IMR-90 (cell line): Measurements from ENCODE around the gene EVA1C. TPM values are rescaled to one million over a fixed set of nuclear protein-coding genes. Genes with fewer than 3 reads are reported as not detected.

Experiments used
- ATAC-seq: fragments of 200-7000 bp; cut with Tn5 transposase; 2 replicates; pipeline ENCODE4 v1.9.1; 2020; ENCODE audit warnings: low read depth, mild to moderate bottlenecking, moderate library complexity
- BruUV-seq: library from RNA; stranded (reverse); fragments of 400-500 nt; replicated peaks from 2 replicates; lab custom pipeline; 2021; lab: Mats Ljungman, UMichigan
- CTCF ChIA-PET: fragments of 300-600 bp; formaldehyde crosslinking; extraction: SDS; loops from one replicate; lab custom pipeline; 2021; ENCODE audit warnings: antibody characterized with exemption; lab: Yijun Ruan, JAX
- POLR2A ChIA-PET: fragments of 300-600 bp; sonication (Branson Sonifier 250); formaldehyde crosslinking; loops from one replicate; lab custom pipeline; 2022; ENCODE audit warnings: antibody characterized with exemption; ENCODE audit not compliant: unreplicated experiment; lab: Charles Lee
- DNase-seq: peaks from one replicate; pipeline ENCODE4 v3.0.0; 2013
- H2AFZ ChIP-seq: replicated peaks from 2 replicates; pipeline ENCODE3; 2013; ENCODE audit warnings: low read length, mild to moderate bottlenecking; ENCODE audit not compliant: poor library complexity
- H2AK5ac ChIP-seq: 2 replicates; pipeline ENCODE4 v1.6.1; 2013; ENCODE audit warnings: low read depth, low read length, inconsistent platforms
- H2AK9ac ChIP-seq: replicated peaks from 2 replicates; pipeline ENCODE3; 2013; ENCODE audit warnings: mild to moderate bottlenecking, low read depth, low read length, moderate library complexity; ENCODE audit not compliant: poor library complexity
- H2BK120ac ChIP-seq: 2 replicates; pipeline ENCODE4 v1.6.1; 2013; ENCODE audit warnings: low read depth, low read length, inconsistent platforms
- H2BK15ac ChIP-seq: 3 replicates; pipeline ENCODE4 v1.6.1; 2013; ENCODE audit warnings: low read depth, low read length, inconsistent platforms
- H2BK20ac ChIP-seq: 2 replicates; pipeline ENCODE4 v1.6.1; 2013; ENCODE audit warnings: low read depth, mild to moderate bottlenecking, inconsistent platforms, low read length, moderate library complexity
- H2BK5ac ChIP-seq: 2 replicates; pipeline ENCODE4 v1.6.1; 2013; ENCODE audit warnings: mild to moderate bottlenecking, low read depth, low read length, inconsistent platforms; ENCODE audit not compliant: poor library complexity, severe bottlenecking
- H3K14ac ChIP-seq: replicated peaks from 2 replicates; pipeline ENCODE4 v1.6.1; 2013; ENCODE audit warnings: low read depth, low read length, inconsistent platforms
- H3K18ac ChIP-seq: 2 replicates; pipeline ENCODE4 v1.6.1; 2013; ENCODE audit warnings: low read depth, low read length, control low read depth
- H3K23ac ChIP-seq: 2 replicates; pipeline ENCODE4 v1.6.1; 2013; ENCODE audit warnings: low read depth, low read length, inconsistent platforms
- H3K27ac ChIP-seq: 2 replicates; pipeline ENCODE4 v1.5.1; 2013; ENCODE audit warnings: mild to moderate bottlenecking, control low read depth, low read length; ENCODE audit not compliant: insufficient read depth
- H3K27me3 ChIP-seq: 2 replicates; pipeline ENCODE4 v1.6.1; 2013; ENCODE audit warnings: low read length; ENCODE audit not compliant: control insufficient read depth, insufficient read depth
- H3K36me3 ChIP-seq: 2 replicates; pipeline ENCODE4 v1.6.1; 2013; ENCODE audit warnings: low read length, mixed read lengths; ENCODE audit not compliant: control insufficient read depth, insufficient read depth
- H3K4ac ChIP-seq: 2 replicates; pipeline ENCODE4 v1.6.1; 2013; ENCODE audit warnings: low read depth, low read length, inconsistent platforms
- H3K4me1 ChIP-seq: 2 replicates; pipeline ENCODE4 v1.6.1; 2013; ENCODE audit warnings: low read length, mixed read lengths; ENCODE audit not compliant: control insufficient read depth, insufficient read depth
- H3K4me2 ChIP-seq: 2 replicates; pipeline ENCODE4 v1.6.1; 2013; ENCODE audit warnings: low read depth, mild to moderate bottlenecking, control low read depth, low read length, moderate library complexity
- H3K4me3 ChIP-seq: 2 replicates; pipeline ENCODE4 v1.5.1; 2013; ENCODE audit warnings: low read depth, mild to moderate bottlenecking, control low read depth, low read length, moderate library complexity; ENCODE audit not compliant: insufficient read depth
- H3K56ac ChIP-seq: 2 replicates; pipeline ENCODE4 v1.6.1; 2013; ENCODE audit warnings: low read length, inconsistent platforms; ENCODE audit not compliant: insufficient read depth; ENCODE audit errors: extremely low read depth
- H3K79me1 ChIP-seq, 2 experiments: 2 replicates each; pipeline ENCODE4 v1.6.1; 2013; ENCODE audit warnings: low read length in 2 of 2, inconsistent platforms in 1 of 2, low read depth in 1 of 2
- H3K9ac ChIP-seq: 2 replicates; pipeline ENCODE4 v1.6.1; 2013; ENCODE audit warnings: low read depth, low read length, control low read depth
- H3K9me1 ChIP-seq: 2 replicates; pipeline ENCODE4 v1.6.1; 2013; ENCODE audit warnings: low read length, inconsistent platforms; ENCODE audit not compliant: insufficient read depth
- H3K9me3 ChIP-seq: 2 replicates; pipeline ENCODE4 v1.6.1; 2013; ENCODE audit warnings: low read length; ENCODE audit not compliant: control insufficient read depth, insufficient read depth
- H4K20me1 ChIP-seq: 2 replicates; pipeline ENCODE4 v1.6.1; 2013; ENCODE audit warnings: low read length, inconsistent platforms; ENCODE audit not compliant: insufficient read depth
- H4K5ac ChIP-seq: 2 replicates; pipeline ENCODE4 v1.6.1; 2013; ENCODE audit warnings: mild to moderate bottlenecking, low read depth, low read length, control low read depth
- H4K8ac ChIP-seq, 2 experiments: 2 replicates each; pipeline ENCODE4 v1.6.1; 2013; ENCODE audit warnings: low read depth in 2 of 2, low read length in 2 of 2, control low read depth in 1 of 2, inconsistent platforms in 1 of 2
- H4K91ac ChIP-seq: 2 replicates; pipeline ENCODE4 v1.6.1; 2013; ENCODE audit warnings: low read depth, low read length, inconsistent platforms; ENCODE audit not compliant: insufficient read depth
- MXI1 ChIP-seq: IDR thresholded peaks from 2 replicates; pipeline ENCODE4 v1.6.1; 2012; ENCODE audit warnings: low read depth, mild to moderate bottlenecking, low read length, moderate library complexity, borderline replicate concordance
- RAD21 ChIP-seq: IDR thresholded peaks from 2 replicates; pipeline ENCODE4 v1.6.1; 2012; ENCODE audit warnings: low read length, improper control_type of control experiment
- WGBS, 2 experiments: methylation state at CpG; one replicate each; pipeline versions ENCODE4 v1.1.5 to v1.1.7; 2013; ENCODE audit warnings: missing lambda C conversion rate in 2 of 2; ENCODE audit not compliant: insufficient read length in 1 of 2; ENCODE audit errors: extremely low coverage in 2 of 2; 5-methylcytosine and 5-hydroxymethylcytosine counted together
- dilution Hi-C: fragments of 300-500 bp; cut with HindIII; formaldehyde crosslinking; loops from one replicate; pipeline ENCODE4 v1.14.3; 2018; ENCODE audit warnings: low sequenced_read_pairs; ENCODE audit not compliant: unreplicated experiment
- in situ Hi-C: fragments of 300-500 bp; cut with MboI; formaldehyde crosslinking; loops from 3 replicates; pipeline ENCODE4 v1.14.3; 2019; ENCODE audit warnings: low sequenced_read_pairs, inconsistent platforms, mixed read lengths
- intact Hi-C: fragments of 100-400 bp; cut with micrococcal nuclease; formaldehyde crosslinking; loops from 2 replicates; pipeline ENCODE4 v1.10.0; 2022
- polyA plus RNA-seq, 3 experiments: library from polyadenylated mRNA; depleted of rRNA; stranded (reverse); fragments of >200 nt; gene quantifications; 2 replicates each; pipeline ENCODE4 v1.2.3, GENCODE V29; 2012; ENCODE audit warnings: low replicate concordance in 1 of 3
- total RNA-seq: library from RNA; depleted of rRNA; stranded (reverse); fragments of >200 nt; gene quantifications from 2 replicates; pipeline ENCODE4 v1.2.3, GENCODE V29; 2012
- TF ChIP-seq, protein P1 (sequence below): fragments of 150-350 bp; IDR thresholded peaks from 2 replicates; pipeline ENCODE4 v1.6.1; 2017; ENCODE audit warnings: mild to moderate bottlenecking, antibody characterized with exemption, low read length, low read depth
- TF ChIP-seq, protein P2 (sequence below): conservative IDR thresholded peaks from 2 replicates; pipeline ENCODE4 v1.5.1; 2012; ENCODE audit warnings: mild to moderate bottlenecking, low read depth, low read length, improper control_type of control experiment

Gene EVA1C
- total and polyA plus RNA-seq, 2 of the 4 experiments (the other 2 are of a cell fraction): 0.72 to 1.1 TPM

DNA sequence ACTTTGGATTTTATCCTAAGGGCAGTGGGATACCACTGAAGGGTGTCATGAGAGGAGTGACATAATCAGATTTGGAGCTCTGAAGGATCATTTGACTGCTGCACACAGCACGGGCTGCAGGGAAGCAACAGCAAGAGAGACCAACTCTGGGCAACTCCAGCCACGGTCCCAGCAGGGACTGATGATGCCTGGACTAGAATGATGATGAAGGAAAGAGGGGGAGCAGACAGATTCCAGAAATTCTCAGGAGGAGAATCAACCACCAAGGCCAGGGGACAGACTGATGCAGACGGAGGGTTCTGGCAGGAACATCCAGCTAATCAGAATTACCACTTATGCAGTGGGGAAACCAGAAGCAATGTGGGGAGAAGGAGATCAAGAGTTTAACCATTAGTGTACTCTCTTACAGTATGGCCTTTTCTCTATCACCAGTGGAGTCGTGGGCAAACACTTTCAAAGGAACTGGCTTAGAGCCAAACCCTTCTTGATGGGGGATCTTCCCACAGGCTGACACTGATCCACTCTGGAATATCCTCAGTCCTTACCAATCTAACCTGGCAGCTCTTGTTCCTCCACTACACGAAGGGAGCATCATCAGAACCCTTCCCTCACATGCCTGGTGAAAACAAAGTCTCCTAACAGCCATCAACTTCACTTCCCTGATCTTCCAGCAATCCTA, 23.0 kb upstream of the EVA1C start:
- POLR2A ChIA-PET: no interaction called here
- H3K9me1 ChIP-seq: peaks cover 10% of the 10 kb centered on the region
- H2BK15ac ChIP-seq: no peak overlapping the region
- dilution Hi-C loops (no loop called here), in situ Hi-C loops (loop anchor here (25.0 kb wide), 1 partner anchor 348 kb away; the partner anchor contains the start of gene SYNJ1), intact Hi-C loops (no loop called here)
- no peak overlapping the region for H3K4me2 ChIP-seq
- H3K14ac ChIP-seq: no peak overlapping the region
- H4K8ac ChIP-seq: no peak overlapping the region
- BruUV-seq: no TSS peak
- peaks cover 12% of the 10 kb centered on the region for H3K4me1 ChIP-seq
- H2BK20ac ChIP-seq: no peak overlapping the region
- H3K36me3 ChIP-seq: peaks cover 5% of the 10 kb centered on the region
- no peak overlapping the region for H3K56ac ChIP-seq
- H4K5ac ChIP-seq: no peak overlapping the region
- peak overlapping the region; percentile 29; the same call in 1 of the 2 replicates for H3K23ac ChIP-seq
- H2BK120ac ChIP-seq: no peak overlapping the region
- no peak overlapping the region for H3K9ac ChIP-seq
- DNase-seq: peak; percentile 51
- CTCF ChIA-PET: interaction anchor here (0.6 to 2.1 kb wide), 2 partner anchors 14 to 74 kb away, joined by 4 read pairs; no protein-coding TSS in a partner anchor
- H2BK5ac ChIP-seq: peak overlapping the region; percentile 5
- H4K20me1 ChIP-seq: peaks cover 51% of the 10 kb centered on the region
- H3K27me3 ChIP-seq: no peaks in the 10 kb centered on the region
- H2AK9ac ChIP-seq: no peak overlapping the region
- H3K4me3 ChIP-seq: no peak overlapping the region
- 100% methylated on average over 1 of the region's 5 CpGs; no CpG with 5 or more reads in 1 of the 2 experiments for WGBS, 2 experiments
- ATAC-seq: peak; percentile 30; the same call in 1 of the 2 replicates
- H2AFZ ChIP-seq: no peak overlapping the region
- no peak overlapping the region for H4K91ac ChIP-seq
- H2AK5ac ChIP-seq: no peak overlapping the region
- H3K27ac ChIP-seq: no peak overlapping the region
- H3K79me1 ChIP-seq: peaks cover 21 to 71% of the 10 kb centered on the region in 2 experiments; a peak in 3 of 4 replicates
- H3K4ac ChIP-seq: no peak overlapping the region
- no peak overlapping the region for H3K18ac ChIP-seq
- H3K9me3 ChIP-seq: no peaks in the 10 kb centered on the region
- TF ChIP-seq, protein P1, sequence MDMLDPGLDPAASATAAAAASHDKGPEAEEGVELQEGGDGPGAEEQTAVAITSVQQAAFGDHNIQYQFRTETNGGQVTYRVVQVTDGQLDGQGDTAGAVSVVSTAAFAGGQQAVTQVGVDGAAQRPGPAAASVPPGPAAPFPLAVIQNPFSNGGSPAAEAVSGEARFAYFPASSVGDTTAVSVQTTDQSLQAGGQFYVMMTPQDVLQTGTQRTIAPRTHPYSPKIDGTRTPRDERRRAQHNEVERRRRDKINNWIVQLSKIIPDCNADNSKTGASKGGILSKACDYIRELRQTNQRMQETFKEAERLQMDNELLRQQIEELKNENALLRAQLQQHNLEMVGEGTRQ: no peak
- TF ChIP-seq RAD21 (no peak), MXI1 (no peak)
- TF ChIP-seq, protein P2, sequence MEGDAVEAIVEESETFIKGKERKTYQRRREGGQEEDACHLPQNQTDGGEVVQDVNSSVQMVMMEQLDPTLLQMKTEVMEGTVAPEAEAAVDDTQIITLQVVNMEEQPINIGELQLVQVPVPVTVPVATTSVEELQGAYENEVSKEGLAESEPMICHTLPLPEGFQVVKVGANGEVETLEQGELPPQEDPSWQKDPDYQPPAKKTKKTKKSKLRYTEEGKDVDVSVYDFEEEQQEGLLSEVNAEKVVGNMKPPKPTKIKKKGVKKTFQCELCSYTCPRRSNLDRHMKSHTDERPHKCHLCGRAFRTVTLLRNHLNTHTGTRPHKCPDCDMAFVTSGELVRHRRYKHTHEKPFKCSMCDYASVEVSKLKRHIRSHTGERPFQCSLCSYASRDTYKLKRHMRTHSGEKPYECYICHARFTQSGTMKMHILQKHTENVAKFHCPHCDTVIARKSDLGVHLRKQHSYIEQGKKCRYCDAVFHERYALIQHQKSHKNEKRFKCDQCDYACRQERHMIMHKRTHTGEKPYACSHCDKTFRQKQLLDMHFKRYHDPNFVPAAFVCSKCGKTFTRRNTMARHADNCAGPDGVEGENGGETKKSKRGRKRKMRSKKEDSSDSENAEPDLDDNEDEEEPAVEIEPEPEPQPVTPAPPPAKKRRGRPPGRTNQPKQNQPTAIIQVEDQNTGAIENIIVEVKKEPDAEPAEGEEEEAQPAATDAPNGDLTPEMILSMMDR: no peak
